Urinary bladder (tissue), 4 donors: ENCODE results near the gene MYEOV. TPM values are rescaled to one million over a fixed set of nuclear protein-coding genes. Genes with fewer than 3 reads are reported as not detected.

Source experiments
- DNase-seq: peaks from one replicate; pipeline ENCODE4 v3.0.0-alpha.2; 2015; ENCODE audit errors: extremely low spot score
- H3K27ac ChIP-seq: one replicate; pipeline ENCODE4 v1.5.1; 2013; ENCODE audit warnings: low read depth, mild to moderate bottlenecking, moderate library complexity
- H3K36me3 ChIP-seq: one replicate; pipeline ENCODE4 v1.6.1; 2013; ENCODE audit warnings: mild to moderate bottlenecking, moderate library complexity; ENCODE audit not compliant: insufficient read depth
- H3K4me1 ChIP-seq: one replicate; pipeline ENCODE4 v1.6.1; 2013; ENCODE audit warnings: mild to moderate bottlenecking, moderate library complexity; ENCODE audit not compliant: insufficient read depth
- H3K4me3 ChIP-seq: one replicate; pipeline ENCODE4 v1.5.1; 2013; ENCODE audit warnings: low read depth, low read length
- WGBS: extraction: QIAGEN DNeasy Blood & Tissue Kit; methylation state at CpG from one replicate; pipeline ENCODE4 v1.1.7; 2013; 5-methylcytosine and 5-hydroxymethylcytosine counted together
- polyA plus RNA-seq: library from polyadenylated mRNA; stranded (reverse); fragments of 200-250 nt; gene quantifications from one replicate; pipeline ENCODE4 v1.2.3, GENCODE V29; 2013
- total RNA-seq: library from RNA; depleted of rRNA; stranded (reverse); fragments of >200 nt; gene quantifications from one replicate; pipeline ENCODE4 v1.2.3, GENCODE V29; 2014
- donor health status: healthy with polysubstance abuse.
- donor health status: healthy.

MYEOV gene
- total RNA-seq (not detected), polyA plus RNA-seq (0.13 TPM)

- Histone ChIP-seq H3K4me3 (no peak within 1 kb of the TSS), H3K27ac (no peak within 1 kb of the TSS), H3K36me3 (no peaks in the 10 kb centered on the region), H3K4me1 (no peaks in the 10 kb centered on the region)
- 89% methylated on average over 16 of the region's 16 CpGs for WGBS
- no peak for DNase-seq
Measured at GRCh38 chr11:69293819-69294505, at the start of gene MYEOV. Gene MYEOV (plus strand): TSS chr11:69294155. CDS start chr11:69295355, 1,200 bp downstream.

- Histone ChIP-seq H3K27ac (no peak overlapping the region), H3K36me3 (no peaks in the 10 kb centered on the region), H3K4me3 (no peak overlapping the region), H3K4me1 (no peaks in the 10 kb centered on the region)
- whole genome bisulfite sequencing: 96% methylated on average over 3 of the region's 3 CpGs
- no peak for DNase-seq
Measured at GRCh38 chr11:69244266-69244665, 49.7 kb upstream of the MYEOV start.

- Histone ChIP-seq H3K4me1 (no peaks in the 10 kb centered on the region), H3K27ac (no peak overlapping the region), H3K4me3 (no peak overlapping the region), H3K36me3 (no peaks in the 10 kb centered on the region)
- no peak for DNase-seq
- WGBS: 75% methylated on average over 2 of the region's 2 CpGs
Measured at GRCh38 chr11:69245041-69245440, 48.9 kb upstream of the MYEOV start.

- no peak for DNase-seq
- H3K4me1 ChIP-seq: no peaks in the 10 kb centered on the region
- WGBS: 84% methylated on average over 16 of the region's 16 CpGs
- H3K4me3 ChIP-seq: no peak overlapping the region
- H3K36me3 ChIP-seq: no peaks in the 10 kb centered on the region
- H3K27ac ChIP-seq: no peak overlapping the region
Measured at GRCh38 chr11:69245491-69246345, 48.2 kb upstream of the MYEOV start.

- no peaks in the 10 kb centered on the region for H3K36me3 ChIP-seq
- no peak overlapping the region for H3K4me3 ChIP-seq
- H3K4me1 ChIP-seq: no peaks in the 10 kb centered on the region
- 48% methylated on average over 35 of the region's 35 CpGs for WGBS
- DNase-seq: no peak
- H3K27ac ChIP-seq: no peak overlapping the region
Measured at GRCh38 chr11:69249311-69250185, 44.4 kb upstream of the MYEOV start.

- 87% methylated on average over 16 of the region's 16 CpGs for WGBS
- Histone ChIP-seq H3K4me3 (no peak overlapping the region), H3K27ac (no peak overlapping the region), H3K36me3 (no peaks in the 10 kb centered on the region), H3K4me1 (no peaks in the 10 kb centered on the region)
- DNase-seq: no peak
Measured at GRCh38 chr11:69250186-69251056, 43.5 kb upstream of the MYEOV start.

GRCh38 chr11:69251057-69251393 is 42.9 kb upstream of the MYEOV start:
- H3K36me3 ChIP-seq: no peaks in the 10 kb centered on the region
- no peak overlapping the region for H3K4me3 ChIP-seq
- DNase-seq: no peak
- no peak overlapping the region for H3K27ac ChIP-seq
- WGBS: 89% methylated on average over 10 of the region's 10 CpGs
- no peaks in the 10 kb centered on the region for H3K4me1 ChIP-seq

- Histone ChIP-seq H3K27ac (no peak overlapping the region), H3K4me1 (no peaks in the 10 kb centered on the region), H3K4me3 (no peak overlapping the region), H3K36me3 (no peaks in the 10 kb centered on the region)
- WGBS: 76% methylated on average over 31 of the region's 31 CpGs
- DNase-seq: no peak
Measured at GRCh38 chr11:69251639-69252489, 42.1 kb upstream of the MYEOV start.

GRCh38 chr11:69252490-69252837 is 41.5 kb upstream of the MYEOV start:
- Histone ChIP-seq H3K4me1 (no peaks in the 10 kb centered on the region), H3K4me3 (no peak overlapping the region), H3K27ac (no peak overlapping the region), H3K36me3 (no peaks in the 10 kb centered on the region)
- no peak for DNase-seq
- WGBS: 55% methylated on average over 9 of the region's 9 CpGs

- no peak overlapping the region for H3K4me3 ChIP-seq
- H3K27ac ChIP-seq: no peak overlapping the region
- no peaks in the 10 kb centered on the region for H3K4me1 ChIP-seq
- no peaks in the 10 kb centered on the region for H3K36me3 ChIP-seq
- DNase-seq: no peak
Measured at GRCh38 chr11:69253028-69253427, 40.9 kb upstream of the MYEOV start.

GRCh38 chr11:69257134-69257533 is 36.8 kb upstream of the MYEOV start:
- H3K4me1 ChIP-seq: no peaks in the 10 kb centered on the region
- no peak overlapping the region for H3K27ac ChIP-seq
- no peak overlapping the region for H3K4me3 ChIP-seq
- 73% methylated on average over 5 of the region's 5 CpGs for WGBS
- no peak for DNase-seq
- H3K36me3 ChIP-seq: no peaks in the 10 kb centered on the region

GRCh38 chr11:69257838-69258658 is 35.9 kb upstream of the MYEOV start:
- no peaks in the 10 kb centered on the region for H3K4me1 ChIP-seq
- 72% methylated on average over 6 of the region's 6 CpGs for WGBS
- DNase-seq: no peak
- H3K36me3 ChIP-seq: no peaks in the 10 kb centered on the region
- no peak overlapping the region for H3K4me3 ChIP-seq
- H3K27ac ChIP-seq: no peak overlapping the region
